ENCODE results near the gene OPHN1. TPM values are rescaled to one million over a fixed set of nuclear protein-coding genes. Genes with fewer than 3 reads are reported as not detected.
A peak's percentile ranks its signal among the peaks of the same experiment; 100 is the strongest.

OPHN1 gene
- polyA plus RNA-seq, 3 donors = 0.20 to 0.82 (median 0.73) TPM

- Histone ChIP-seq H3K27me3 (ENCODE audit: control insufficient read depth in 2 of 2, insufficient read depth in 2 of 2, low read length in 2 of 2) (no peaks in the 10 kb centered on the region), H3K36me3 (replicated peaks in 1 of 2; ENCODE audit: control insufficient read depth in 1 of 2, insufficient read depth in 2 of 2, low read length in 2 of 2) (no peaks in the 10 kb centered on the region), H3K9ac (ENCODE audit: insufficient read depth, low read length, poor library complexity, severe bottlenecking) (no peak overlapping the region), H3K27ac (ENCODE audit: low read depth in 1 of 2, low read length in 2 of 2) (no peak overlapping the region), H3K4me3 (replicated peaks in 1 of 3; ENCODE audit: low read depth in 2 of 3, low read length in 3 of 3) (no peak overlapping the region), H3K4me2 (replicated peaks; ENCODE audit: extremely low read depth, low read length, poor library complexity, severe bottlenecking) (no peak overlapping the region), H2AFZ (ENCODE audit: insufficient read depth, low read depth, low read length, poor library complexity, severe bottlenecking) (no peak overlapping the region), H3K4me1 (ENCODE audit: control insufficient read depth in 1 of 2, insufficient read depth in 2 of 2, low read length in 2 of 2) (peaks cover 15 to 18% of the 10 kb centered on the region in 2 donors), H3K9me3 (replicated peaks in 1 of 2; ENCODE audit: control insufficient read depth in 1 of 2, insufficient read depth in 1 of 2, low read length in 2 of 2) (no peaks in the 10 kb centered on the region), H3K79me2 (ENCODE audit: insufficient read depth, low read length) (no peaks in the 10 kb centered on the region), H4K20me1 (ENCODE audit: insufficient read depth, low read length) (no peaks in the 10 kb centered on the region)
- WGBS (ENCODE audit: insufficient coverage) = no CpG with 5 or more reads among the region's 1 CpG
- no peak for TF ChIP-seq CTCF (IDR thresholded peaks at IDR 0.05)
- peaks cover 21% of the 10 kb centered on the region for H3K4me1 Mint-ChIP-seq
- peaks cover 0 to 6% of the 10 kb centered on the region in 2 donors for H3K36me3 Mint-ChIP-seq
- peak overlapping the region in 1 of 7 donors; percentile 59 for H3K27ac Mint-ChIP-seq
- DNase-seq = peak in 2 of 3 donors; percentile 0 to 13
- intact Hi-C loops (cut with micrococcal nuclease) = no loop called here
- H3K4me3 Mint-ChIP-seq = no peak overlapping the region
- peaks cover 0 to 2% (median 0%) of the 10 kb centered on the region in 7 donors for H3K9me3 Mint-ChIP-seq
- H3K27me3 Mint-ChIP-seq (ENCODE audit: low read depth in 3 of 3) = peaks cover 0 to 5% (median 0%) of the 10 kb centered on the region in 3 donors
Measured at GRCh38 chrX:68204521-68205038, 228.7 kb downstream of the OPHN1 start.

GRCh38 chrX:68203646-68204045 is 229.6 kb downstream of the OPHN1 start:
- H3K79me2 ChIP-seq (ENCODE audit: insufficient read depth, low read length) = no peaks in the 10 kb centered on the region
- H3K9me3 Mint-ChIP-seq = peaks cover 0 to 2% (median 0%) of the 10 kb centered on the region in 7 donors
- peaks cover 0 to 4% of the 10 kb centered on the region in 2 donors for H3K36me3 Mint-ChIP-seq
- peaks cover 0 to 5% (median 0%) of the 10 kb centered on the region in 3 donors for H3K27me3 Mint-ChIP-seq (ENCODE audit: low read depth in 3 of 3)
- H3K9ac ChIP-seq (ENCODE audit: insufficient read depth, low read length, poor library complexity, severe bottlenecking) = no peak overlapping the region
- H2AFZ ChIP-seq (ENCODE audit: insufficient read depth, low read depth, low read length, poor library complexity, severe bottlenecking) = no peak overlapping the region
- H3K9me3 ChIP-seq (replicated peaks in 1 of 2; ENCODE audit: control insufficient read depth in 1 of 2, insufficient read depth in 1 of 2, low read length in 2 of 2) = no peaks in the 10 kb centered on the region
- no peak overlapping the region for H3K4me3 ChIP-seq (replicated peaks in 1 of 3; ENCODE audit: low read depth in 2 of 3, low read length in 3 of 3)
- no peaks in the 10 kb centered on the region for H4K20me1 ChIP-seq (ENCODE audit: insufficient read depth, low read length)
- TF ChIP-seq CTCF (IDR thresholded peaks at IDR 0.05) = no peak
- 20% methylated on average over 1 of the region's 2 CpGs for WGBS (ENCODE audit: insufficient coverage)
- peaks cover 15 to 18% of the 10 kb centered on the region in 2 donors for H3K4me1 ChIP-seq (ENCODE audit: control insufficient read depth in 1 of 2, insufficient read depth in 2 of 2, low read length in 2 of 2)
- H3K27me3 ChIP-seq (ENCODE audit: control insufficient read depth in 2 of 2, insufficient read depth in 2 of 2, low read length in 2 of 2) = no peaks in the 10 kb centered on the region
- peaks cover 21% of the 10 kb centered on the region for H3K4me1 Mint-ChIP-seq
- H3K27ac Mint-ChIP-seq = peak overlapping the region; percentile 15 to 86 (median 62)
- no peak overlapping the region for H3K4me3 Mint-ChIP-seq
- intact Hi-C loops (cut with micrococcal nuclease) = no loop called here
- no peaks in the 10 kb centered on the region for H3K36me3 ChIP-seq (replicated peaks in 1 of 2; ENCODE audit: control insufficient read depth in 1 of 2, insufficient read depth in 2 of 2, low read length in 2 of 2)
- DNase-seq = peak; percentile 14 to 35 (median 29)
- H3K27ac ChIP-seq (ENCODE audit: low read depth in 1 of 2, low read length in 2 of 2) = peak overlapping the region in 1 of 2 donors; percentile 58
- H3K4me2 ChIP-seq (replicated peaks; ENCODE audit: extremely low read depth, low read length, poor library complexity, severe bottlenecking) = no peak overlapping the region

Data from CD14-positive monocyte (primary cell).